GM19455 (cell line): Measurements from ENCODE around the gene ALDH1A3.

ENCODE experiments used
- ATAC-seq: cut with Tn5 transposase; IDR thresholded peaks from one replicate; pipeline ENCODE4 v1.9.1; 2021; ENCODE audit not compliant: unreplicated experiment

ALDH1A3 gene

DNA sequence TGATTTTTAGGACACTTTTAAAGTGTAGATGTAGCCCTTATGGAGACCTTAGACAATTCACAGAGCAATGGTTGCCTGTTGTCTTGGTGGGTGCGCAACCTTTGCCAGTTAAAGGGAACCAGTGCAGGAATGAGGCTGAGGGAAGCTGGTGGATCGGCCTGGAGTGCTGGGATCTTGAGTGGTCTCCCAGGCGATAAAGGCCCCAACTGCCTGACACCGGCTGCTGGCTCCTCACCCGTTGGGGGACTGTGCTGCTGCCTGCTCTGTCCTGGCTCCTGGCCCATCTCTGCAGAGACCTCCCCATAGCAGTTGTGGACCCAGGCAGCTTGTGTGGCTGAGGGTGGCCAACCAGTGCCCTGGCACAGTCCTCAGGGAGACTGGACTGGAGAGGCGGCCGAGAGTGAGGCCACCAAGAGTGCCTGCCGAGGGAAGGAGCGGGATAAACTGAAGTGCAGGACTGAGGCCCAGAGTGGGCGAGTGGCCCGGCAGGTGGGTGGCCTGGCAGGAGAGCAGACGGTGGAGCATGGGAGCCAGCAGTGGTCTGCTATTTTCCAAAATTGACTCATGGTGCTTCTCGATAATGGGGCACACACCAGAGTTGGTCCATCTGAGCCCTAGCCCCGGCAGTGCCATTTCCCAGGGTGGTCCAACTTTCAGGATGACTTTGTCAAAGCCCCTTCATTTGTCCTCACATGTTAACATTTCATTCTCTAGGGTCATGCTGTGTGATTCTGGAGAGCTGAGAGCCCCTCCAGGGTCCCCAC lies 2.1 kb downstream of the ALDH1A3 start:
- ATAC-seq, result no peak

- ATAC-seq, result no peak
Measured at GRCh38 chr15:100885116-100885515, 5.5 kb downstream of the ALDH1A3 start.

DNA sequence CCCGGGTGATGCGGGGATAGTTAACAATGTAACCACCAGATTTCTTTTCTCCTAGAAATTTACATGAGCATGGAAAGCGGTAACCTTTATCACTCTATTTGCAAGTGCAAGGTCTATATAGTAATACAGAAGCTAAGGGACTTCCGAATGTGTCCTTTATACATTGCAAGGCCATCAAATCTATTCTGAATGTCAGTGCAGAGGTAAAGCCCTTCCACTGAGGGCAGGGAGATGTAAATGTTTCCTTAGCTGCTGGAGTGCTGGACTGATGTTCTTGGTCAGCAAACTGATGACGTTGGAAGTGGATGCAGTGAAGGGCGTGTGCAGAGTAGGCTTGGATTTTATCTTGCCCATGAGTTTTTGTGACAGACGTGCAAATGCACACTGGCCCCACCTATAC lies 6.2 kb downstream of the ALDH1A3 start:
- ATAC-seq, result no peak

- no peak for ATAC-seq
Measured at GRCh38 chr15:100887211-100887913, 7.7 kb downstream of the ALDH1A3 start.

GRCh38 chr15:100889385-100890050 lies 9.9 kb downstream of the ALDH1A3 start:
- ATAC-seq, result no peak

DNA sequence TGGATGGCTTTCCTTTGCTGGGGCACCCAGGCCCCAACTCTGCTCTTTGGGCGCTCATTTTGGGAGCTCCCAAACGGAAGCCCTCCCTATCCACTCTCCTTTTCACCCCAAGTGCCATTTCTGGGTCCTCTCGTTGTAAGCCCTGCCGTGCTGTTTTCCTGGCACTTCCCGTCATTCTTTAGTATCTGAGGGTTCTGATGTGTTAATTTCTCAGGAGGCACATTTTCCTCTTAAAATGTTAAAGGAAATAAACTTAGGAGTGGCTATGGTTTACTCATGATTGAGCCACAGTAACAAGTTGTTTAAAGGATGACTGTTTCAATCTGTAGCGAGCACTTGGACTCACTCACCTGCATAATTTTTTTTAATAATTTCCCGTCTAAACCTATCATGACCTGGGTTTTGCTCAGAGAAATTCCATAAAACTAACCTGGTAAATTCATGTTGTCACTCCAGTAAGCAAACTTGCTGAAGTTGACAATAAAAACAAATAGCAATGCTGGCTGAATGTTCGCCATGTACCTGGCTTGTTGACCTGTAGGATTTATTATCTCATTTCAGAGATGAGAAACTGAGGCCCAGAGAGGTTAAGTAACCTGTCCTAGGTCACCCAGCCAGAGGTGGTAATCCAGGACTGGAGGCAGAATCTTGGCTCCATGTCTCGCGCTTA lies 10.6 kb downstream of the ALDH1A3 start:
- ATAC-seq, result no peak

- ATAC-seq, result no peak
Measured at GRCh38 chr15:100890850-100891249, 11.2 kb downstream of the ALDH1A3 start.

DNA sequence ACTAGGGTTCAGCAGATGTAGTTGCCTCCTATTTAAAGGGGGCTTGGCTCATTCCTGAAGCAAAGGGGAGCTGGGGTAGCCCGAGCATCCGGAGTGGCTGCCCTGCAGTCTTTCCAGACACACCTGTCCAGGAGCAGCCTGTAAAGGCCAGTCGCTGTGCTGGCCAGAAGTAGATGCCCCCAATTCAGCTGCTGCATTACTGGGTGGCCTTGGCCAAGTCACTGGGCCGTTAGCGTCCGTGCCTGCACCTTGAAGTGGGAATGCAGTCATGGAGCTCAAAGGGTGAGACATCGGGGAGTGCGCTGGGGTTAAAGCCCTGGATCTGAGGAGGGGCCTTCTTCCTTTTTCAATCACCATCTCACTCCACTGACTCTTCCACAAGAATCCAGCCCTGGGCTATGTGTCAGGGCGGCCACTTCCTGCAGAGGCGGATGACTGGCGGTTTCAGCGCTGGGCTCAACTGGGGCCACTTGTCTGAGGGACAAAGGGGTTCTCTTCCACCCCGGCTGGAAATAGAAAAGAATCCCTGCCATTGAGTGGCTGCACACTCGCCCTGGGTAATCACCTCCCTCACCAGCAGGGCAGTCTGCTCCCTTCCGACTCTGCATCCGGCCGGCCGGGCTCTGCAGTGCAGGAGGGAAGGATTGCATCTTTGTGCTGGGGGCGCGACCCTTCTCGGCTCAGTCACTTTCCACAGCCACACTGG lies 11.8 kb downstream of the ALDH1A3 start:
- ATAC-seq, result no peak

DNA sequence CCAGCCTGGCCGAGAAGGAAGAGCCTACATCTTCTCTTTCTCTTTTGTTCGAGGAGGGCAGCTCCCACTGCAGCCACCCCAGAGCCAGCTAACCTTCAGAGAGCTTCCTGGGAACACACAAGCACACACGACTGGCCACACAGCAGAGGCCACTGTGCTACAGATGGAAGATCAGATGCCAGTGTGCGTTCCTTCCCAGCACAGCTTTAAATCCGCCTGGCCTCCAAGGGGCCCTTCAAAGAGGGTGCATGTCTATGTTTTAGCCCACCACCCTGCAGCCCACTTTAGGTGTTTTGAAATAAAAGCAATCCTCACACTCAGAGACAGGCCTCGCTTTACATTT lies 12.4 kb downstream of the ALDH1A3 start:
- ATAC-seq, result no peak

GRCh38 chr15:100893261-100893963 lies 13.8 kb downstream of the ALDH1A3 start:
- ATAC-seq, result no peak

GRCh38 chr15:100893964-100894295 lies 14.3 kb downstream of the ALDH1A3 start:
- ATAC-seq, result no peak

DNA sequence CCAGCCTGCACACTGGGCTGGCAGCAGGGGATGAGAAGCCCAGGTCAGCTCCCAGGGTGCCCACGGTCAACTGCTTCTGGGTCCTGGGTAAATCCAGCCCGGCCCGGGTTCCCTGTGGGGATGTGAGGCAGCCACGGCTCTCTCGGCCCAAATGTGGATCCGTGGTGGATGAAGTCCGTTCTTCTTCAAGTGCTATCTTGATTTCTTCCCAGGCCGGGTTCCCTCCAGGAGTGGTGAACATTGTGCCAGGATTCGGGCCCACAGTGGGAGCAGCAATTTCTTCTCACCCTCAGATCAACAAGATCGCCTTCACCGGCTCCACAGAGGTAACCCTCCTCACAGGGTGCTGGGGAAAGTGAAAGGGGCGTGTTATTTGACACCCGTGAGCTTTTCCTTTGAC lies 16.1 kb downstream of the ALDH1A3 start:
- no peak for ATAC-seq

DNA sequence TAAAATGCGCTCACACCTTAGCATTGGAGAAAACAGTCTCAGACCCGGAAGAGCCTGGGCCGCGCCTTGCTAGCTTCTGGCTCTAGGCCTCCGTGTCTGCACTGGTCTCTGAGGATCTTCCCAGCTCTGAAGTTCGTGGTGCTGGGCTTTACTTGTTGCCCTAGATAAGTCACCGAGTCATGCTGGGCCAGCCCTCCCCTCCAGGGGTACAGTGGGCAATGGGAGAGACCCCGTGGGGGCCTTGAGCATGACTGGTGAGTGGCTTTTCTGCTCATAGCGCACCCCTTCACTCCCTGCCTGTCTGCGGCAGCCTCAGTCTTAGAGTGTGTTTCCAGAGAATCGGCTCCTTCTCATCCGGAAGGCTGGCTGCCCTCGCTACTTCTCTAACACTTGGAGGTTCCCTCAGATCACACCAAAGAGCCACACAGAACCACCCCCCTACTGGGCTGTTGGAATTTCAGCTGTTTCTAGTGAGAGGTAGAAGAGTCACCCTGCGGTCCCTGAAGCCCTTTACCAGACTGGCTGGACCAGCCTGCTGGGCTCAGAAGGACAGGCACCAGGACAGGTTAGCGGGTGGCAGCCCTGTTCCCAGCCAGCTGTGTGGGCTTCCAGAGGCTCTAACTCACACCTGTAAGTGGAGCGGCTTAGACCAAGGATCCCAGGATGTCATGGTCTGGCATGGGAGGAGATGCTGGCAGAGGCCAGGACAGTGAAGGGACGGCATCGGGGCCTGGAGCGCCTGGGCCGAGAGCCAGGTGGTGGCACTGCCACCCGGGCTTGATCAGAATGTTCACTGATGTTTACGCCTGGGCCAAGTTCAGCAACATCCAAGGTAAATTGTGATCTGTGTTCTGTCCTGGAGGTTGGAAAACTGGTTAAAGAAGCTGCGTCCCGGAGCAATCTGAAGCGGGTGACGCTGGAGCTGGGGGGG lies 17.9 kb downstream of the ALDH1A3 start:
- ATAC-seq, result no peak

DNA sequence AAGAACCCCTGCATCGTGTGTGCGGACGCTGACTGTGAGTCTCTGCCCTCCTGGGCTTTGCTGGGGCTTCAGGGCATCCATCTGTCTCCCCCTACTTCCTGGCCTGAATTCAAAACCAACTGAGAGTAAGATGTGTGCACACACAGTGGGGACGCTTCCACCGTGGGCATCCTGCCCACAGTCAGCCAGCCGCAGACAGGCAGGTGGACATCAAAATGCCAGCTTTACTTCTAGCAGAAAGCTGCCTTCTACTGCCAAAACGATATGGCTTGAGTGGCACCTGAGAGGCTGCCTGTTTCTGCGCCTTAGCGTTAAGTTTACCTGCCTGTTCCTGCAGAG lies 18.5 kb downstream of the ALDH1A3 start:
- no peak for ATAC-seq

GRCh38 chr15:100898661-100899462 lies 19.2 kb downstream of the ALDH1A3 start:
- no peak for ATAC-seq

- no peak for ATAC-seq
Measured at GRCh38 chr15:100899601-100900000, 20.0 kb downstream of the ALDH1A3 start.

DNA sequence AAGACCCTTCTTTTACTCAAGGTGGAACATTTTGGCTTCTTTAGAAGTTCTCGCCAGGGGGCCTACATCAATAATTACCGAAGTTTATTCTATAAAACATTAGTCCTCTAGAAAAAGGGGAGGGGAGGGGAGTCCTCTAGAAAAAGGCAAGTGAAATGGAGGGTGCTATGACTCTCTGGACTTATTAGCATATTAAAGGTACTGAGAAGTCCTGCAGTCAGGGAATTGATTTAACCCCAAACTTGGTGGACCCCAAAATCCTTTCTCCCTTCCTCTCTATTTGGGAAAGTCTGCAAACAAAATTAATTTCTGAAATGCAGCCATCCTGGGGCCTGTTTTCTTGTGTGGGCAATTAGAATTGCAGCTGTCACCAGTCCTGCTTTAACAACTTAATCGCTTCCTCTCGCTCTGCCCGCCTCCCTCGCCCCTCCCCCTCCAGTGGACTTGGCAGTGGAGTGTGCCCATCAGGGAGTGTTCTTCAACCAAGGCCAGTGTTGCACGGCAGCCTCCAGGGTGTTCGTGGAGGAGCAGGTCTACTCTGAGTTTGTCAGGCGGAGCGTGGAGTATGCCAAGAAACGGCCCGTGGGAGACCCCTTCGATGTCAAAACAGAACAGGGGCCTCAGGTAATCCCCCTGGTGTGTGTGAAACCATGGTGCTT lies 20.6 kb downstream of the ALDH1A3 start:
- ATAC-seq, result no peak

DNA sequence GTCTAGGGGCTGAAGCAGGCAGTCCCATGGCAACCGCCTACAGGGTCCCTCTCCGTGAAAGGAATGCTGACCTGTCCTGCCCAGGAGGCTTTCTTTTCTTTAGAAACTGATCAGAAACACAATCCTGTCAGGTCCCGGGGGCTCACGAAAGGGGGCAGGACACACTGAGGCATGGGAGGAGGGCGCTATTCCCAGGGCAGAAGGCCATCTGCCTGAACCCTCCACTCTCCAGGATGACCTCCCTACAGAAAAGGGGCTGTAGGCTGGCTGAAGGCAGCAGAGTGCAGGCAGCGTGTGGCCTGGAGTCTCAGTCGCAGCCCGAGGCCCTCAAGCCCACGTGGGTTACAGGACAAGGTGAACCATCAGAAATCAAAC lies 21.2 kb downstream of the ALDH1A3 start:
- no peak for ATAC-seq
